ENCODE data around the gene KIF13A. TPM values are rescaled to one million over a fixed set of nuclear protein-coding genes. Genes with fewer than 3 reads are reported as not detected.

KIF13A gene
- total and polyA plus RNA-seq, 2 donors (not counting 3 experiments of a cell fraction or from before 2014, with no cell fraction given) = 24.9 to 65.8 TPM

- no TSS peak for BruUV-seq (replicated peaks)
- no peaks in the 10 kb centered on the region for H3K9me1 ChIP-seq (replicated peaks; ENCODE audit: control insufficient read depth, extremely low read depth, insufficient read depth, low read length)
- no peaks in the 10 kb centered on the region for H3K9me3 ChIP-seq (replicated peaks; ENCODE audit: control insufficient read depth, insufficient read depth, low read length)
- H2AFZ ChIP-seq (ENCODE audit: low read depth, low read length) = no peak overlapping the region
- ChIA-PET CTCF (interaction anchor here (1.1 to 2.5 kb wide), 3 partner anchors 11 to 268 kb away, joined by 3 to 9 read pairs (median 3); partner anchors contain the start of gene NHLRC1), POLR2A (no interaction called here)
- H3K36me3 ChIP-seq (ENCODE audit: control insufficient read depth in 2 of 2, extremely low read depth in 1 of 2, insufficient read depth in 2 of 2, low read length in 2 of 2) = peaks cover 0 to 1% of the 10 kb centered on the region in 2 experiments
- no peaks in the 10 kb centered on the region for H4K20me1 ChIP-seq (replicated peaks; ENCODE audit: control insufficient read depth, extremely low read depth, insufficient read depth, low read length)
- no peak overlapping the region for H3K4me3 ChIP-seq (replicated peaks in 1 of 3; ENCODE audit: insufficient read depth in 1 of 3, low read depth in 1 of 3, low read length in 3 of 3)
- intact Hi-C loops (cut with micrococcal nuclease) (no loop called here), dilution Hi-C loops (cut with MboI; ENCODE audit: extremely low pct_ligation_motif_present, low sequenced_read_pairs) (no loop called here)
- TF ChIP-seq POLR2AphosphoS5 (IDR thresholded peaks at IDR 0.05; ENCODE audit: insufficient read depth, low read depth, low read length) (no peak), POLR2A (IDR thresholded peaks at IDR 0.05; ENCODE audit: low read depth, low read length) (no peak), MAX (IDR thresholded peaks at IDR 0.05; ENCODE audit: insufficient read depth, insufficient read length) (no peak), MYC (IDR thresholded peaks at IDR 0.05; ENCODE audit: low read depth, low read length) (no peak), GATA2 (IDR thresholded peaks at IDR 0.05; ENCODE audit: insufficient read depth, insufficient read length, low read depth, low read length) (no peak), EZH2 (IDR thresholded peaks at IDR 0.05; ENCODE audit: borderline replicate concordance, low read depth, low read length, severe bottlenecking) (no peak), CTCF (IDR thresholded peaks at IDR 0.05; ENCODE audit: extremely low read depth in 1 of 2, insufficient read depth in 1 of 2, low read depth in 1 of 2, low read length in 2 of 2) (no peak), JUN (IDR thresholded peaks at IDR 0.05; ENCODE audit: borderline replicate concordance, insufficient read depth, insufficient read length, low read depth) (no peak), FOS (IDR thresholded peaks at IDR 0.05; ENCODE audit: borderline replicate concordance, insufficient read depth, low read length) (no peak)
- peaks cover 5% of the 10 kb centered on the region for H3K79me2 ChIP-seq (ENCODE audit: control insufficient read depth, insufficient read depth, low read length)
- H3K4me1 ChIP-seq (ENCODE audit: control insufficient read depth, extremely low read depth, insufficient read depth, low read length) = peaks cover 27% of the 10 kb centered on the region
- H3K27ac ChIP-seq (ENCODE audit: insufficient read depth, low read depth, low read length) = no peak overlapping the region
- FAIRE-seq (no peak), DNase-seq (ENCODE audit: low read depth, low spot score) (no peak)
- no peak overlapping the region for H3K4me2 ChIP-seq (ENCODE audit: insufficient read depth, low read length)
- no peaks in the 10 kb centered on the region for H3K27me3 ChIP-seq (ENCODE audit: control insufficient read depth in 2 of 2, insufficient read depth in 2 of 2, low read length in 2 of 2)
- H3K9ac ChIP-seq (replicated peaks; ENCODE audit: extremely low read depth, insufficient read depth, low read length) = no peak overlapping the region
These were observed 133.9 kb downstream of the KIF13A start for GRCh38 chr6:17853533-17853932.

Measured in endothelial cell of umbilical vein (primary cell).